GM23338 (cell line): ENCODE measurements around the gene TXLNG. TPM values are rescaled to one million over a fixed set of nuclear protein-coding genes. Genes with fewer than 3 reads are reported as not detected.
A peak's percentile ranks its signal among the peaks of the same experiment; 100 is the strongest.

Source experiments
- ATAC-seq: fragments of 200-7000 bp; cut with Tn5 transposase; 3 replicates; pipeline ENCODE4 v1.9.1; 2020
- DNase-seq: peaks from one replicate; pipeline ENCODE4 v3.0.0-alpha.2; 2015; ENCODE audit warnings: low spot score
- H2AFZ ChIP-seq: fragments of 200-600 bp; sonication (generic); 2 replicates; pipeline ENCODE4 v1.8.0; 2016; ENCODE audit warnings: antibody characterized with exemption, mild to moderate bottlenecking, moderate library complexity
- H3F3A ChIP-seq: fragments of 200-600 bp; sonication (generic); replicated peaks from 2 replicates; pipeline ENCODE4 v1.8.0; 2017; ENCODE audit warnings: antibody characterized with exemption, mixed run types, low read depth
- H3K27ac ChIP-seq: fragments of 200-600 bp; sonication (generic); 2 replicates; pipeline ENCODE4 v1.6.1; 2016; ENCODE audit warnings: low read depth
- H3K27me3 ChIP-seq: fragments of 200-600 bp; sonication (generic); 2 replicates; pipeline ENCODE4 v1.8.0; 2016; ENCODE audit warnings: mild to moderate bottlenecking, mixed run types, moderate library complexity; ENCODE audit not compliant: insufficient read depth
- H3K36me3 ChIP-seq: fragments of 200-600 bp; sonication (generic); 2 replicates; pipeline ENCODE4 v1.8.0; 2016; ENCODE audit warnings: mild to moderate bottlenecking; ENCODE audit not compliant: insufficient read depth
- H3K4me1 ChIP-seq: fragments of 200-600 bp; sonication (generic); 2 replicates; pipeline ENCODE4 v1.8.0; 2016; ENCODE audit warnings: mild to moderate bottlenecking, moderate library complexity; ENCODE audit not compliant: insufficient read depth
- H3K4me2 ChIP-seq: fragments of 200-600 bp; sonication (generic); 2 replicates; pipeline ENCODE4 v1.7.1; 2017; ENCODE audit warnings: mixed run types
- H3K4me3 ChIP-seq: fragments of 200-600 bp; sonication (generic); 2 replicates; pipeline ENCODE4 v1.6.1; 2016; ENCODE audit warnings: mixed run types
- H3K79me2 ChIP-seq: fragments of 200-600 bp; sonication (generic); replicated peaks from 2 replicates; pipeline ENCODE4 v1.8.0; 2017; ENCODE audit warnings: mild to moderate bottlenecking; ENCODE audit not compliant: insufficient read depth
- H3K9me2 ChIP-seq: fragments of 200-600 bp; sonication (generic); 2 replicates; pipeline ENCODE4 v1.8.0; 2017; ENCODE audit not compliant: insufficient read depth
- H4K20me1 ChIP-seq: fragments of 200-600 bp; sonication (generic); replicated peaks from 2 replicates; pipeline ENCODE4 v1.8.0; 2017; ENCODE audit warnings: mild to moderate bottlenecking; ENCODE audit not compliant: insufficient read depth
- H3K27ac Mint-ChIP-seq: 2 replicates; pipeline ENCODE4 v1.8.0; 2020; ENCODE audit warnings: inconsistent platforms, mild to moderate bottlenecking, moderate library complexity, mixed read lengths
- H3K27me3 Mint-ChIP-seq: 3 replicates; pipeline ENCODE4 v1.8.0; 2022; ENCODE audit warnings: low read depth, mild to moderate bottlenecking, moderate library complexity, mixed read lengths, inconsistent platforms; ENCODE audit not compliant: insufficient read depth, poor library complexity
- H3K36me3 Mint-ChIP-seq: 3 replicates; pipeline ENCODE4 v1.8.0; 2021; ENCODE audit warnings: low read depth, mild to moderate bottlenecking, inconsistent platforms, moderate library complexity, mixed read lengths
- H3K4me1 Mint-ChIP-seq: 3 replicates; pipeline ENCODE4 v1.8.0; 2020; ENCODE audit warnings: mild to moderate bottlenecking, inconsistent platforms, mixed read lengths
- H3K4me3 Mint-ChIP-seq: 3 replicates; pipeline ENCODE4 v1.8.0; 2021; ENCODE audit warnings: moderate library complexity, mild to moderate bottlenecking, inconsistent platforms, mixed read lengths
- H3K9me3 Mint-ChIP-seq: 3 replicates; pipeline ENCODE4 v1.8.0; 2020; ENCODE audit warnings: moderate library complexity, mild to moderate bottlenecking, inconsistent platforms, mixed read lengths
- EZH2 ChIP-seq: fragments of 200-600 bp; sonication (generic); IDR thresholded peaks from one replicate; pipeline ENCODE4 v1.8.0; 2017; ENCODE audit warnings: antibody characterized with exemption, mild to moderate bottlenecking, low read depth; ENCODE audit not compliant: unreplicated experiment
- POLR2AphosphoS5 ChIP-seq: IDR thresholded peaks from 2 replicates; pipeline ENCODE4 v1.6.1; 2016; ENCODE audit warnings: antibody characterized with exemption, low read depth
- ZNF331 ChIP-seq: fragments of 250-450 bp; sonication (Bioruptor Pico); IDR thresholded peaks from 2 replicates; pipeline ENCODE4 v1.5.0; 2020; ENCODE audit warnings: low read depth, mild to moderate bottlenecking, moderate library complexity
- polyA plus RNA-seq: library from polyadenylated mRNA; unstranded; fragments of >200 nt; fragmentation: Nextera tagmentation; extraction: Ambion mirVana; gene quantifications from 2 replicates; pipeline ENCODE4 v1.2.1, GENCODE V29; 2016
- total RNA-seq: library from RNA; depleted of rRNA; stranded (reverse); fragments of >200 nt; shearing (Covaris generic); gene quantifications from 2 replicates; pipeline ENCODE4 v1.2.3, GENCODE V29; 2014
- TF ChIP-seq, protein P1 (sequence below), 2 experiments: fragments of 200-600 bp in 1 of 2; sonication (generic) in 1 of 2; conservative IDR thresholded peaks; 2 replicates each; pipeline versions ENCODE4 v1.5.1 to v1.6.1; 2016 to 2017; ENCODE audit warnings: antibody characterized with exemption in 2 of 2, low read depth in 2 of 2, mild to moderate bottlenecking in 2 of 2, moderate library complexity in 1 of 2
- TF ChIP-seq, protein P2 (sequence below): IDR thresholded peaks from 2 replicates; pipeline ENCODE4 v1.6.1; 2016; ENCODE audit warnings: antibody characterized with exemption
- TF ChIP-seq, protein P3 (sequence below): IDR thresholded peaks from one replicate; pipeline ENCODE4 v1.6.1; 2018; ENCODE audit warnings: antibody characterized with exemption; ENCODE audit not compliant: unreplicated experiment
- TF ChIP-seq, protein P4 (sequence below): fragments of 250-450 bp; sonication (Bioruptor Pico); IDR thresholded peaks from 2 replicates; pipeline ENCODE4 v1.5.0; 2020; ENCODE audit warnings: mild to moderate bottlenecking, moderate library complexity

Gene TXLNG
- total and polyA plus RNA-seq, 2 experiments from 2014 or later = 45.3 to 48.4 TPM

DNA sequence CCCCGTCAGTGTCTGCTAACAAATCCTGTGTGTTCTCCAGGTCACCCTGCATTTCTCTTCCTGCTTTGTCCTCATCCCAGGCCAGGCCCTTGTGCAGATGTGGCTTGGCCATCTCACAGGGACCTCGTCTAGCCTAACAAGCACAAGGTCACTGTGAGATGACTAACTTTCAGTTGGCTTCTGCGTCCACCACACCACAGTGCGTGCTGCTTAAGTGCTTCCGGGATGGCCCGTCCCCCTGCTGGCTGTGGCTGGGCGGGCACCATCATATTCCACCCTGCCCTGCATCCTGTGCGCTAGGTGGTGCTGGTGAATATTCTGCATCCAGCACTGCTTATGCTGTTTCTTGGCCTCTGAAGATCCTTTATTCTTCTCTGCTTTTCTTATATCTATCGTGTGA, 50.1 kb downstream of the TXLNG start:
- H3K27me3 Mint-ChIP-seq = peaks cover 8% of the 10 kb centered on the region
- H3K27ac ChIP-seq = no peak overlapping the region
- no peaks in the 10 kb centered on the region; the same call in 1 of the 2 replicates for H4K20me1 ChIP-seq
- peaks cover 86% of the 10 kb centered on the region for H3K36me3 Mint-ChIP-seq
- no peak overlapping the region for H3K27ac Mint-ChIP-seq
- no peaks in the 10 kb centered on the region for H3K27me3 ChIP-seq
- peaks cover 31% of the 10 kb centered on the region for H3K4me1 Mint-ChIP-seq
- H3K9me3 Mint-ChIP-seq = no peaks in the 10 kb centered on the region
- H3K4me2 ChIP-seq = no peak overlapping the region
- H3K36me3 ChIP-seq = peaks cover 16% of the 10 kb centered on the region
- H3K4me1 ChIP-seq = peaks cover 11% of the 10 kb centered on the region; the same call in 1 of the 2 replicates
- H3K4me3 Mint-ChIP-seq = no peak overlapping the region
- no peak overlapping the region for H2AFZ ChIP-seq
- peaks cover 6% of the 10 kb centered on the region; the same call in 1 of the 2 replicates for H3F3A ChIP-seq
- TF ChIP-seq, protein P1, sequence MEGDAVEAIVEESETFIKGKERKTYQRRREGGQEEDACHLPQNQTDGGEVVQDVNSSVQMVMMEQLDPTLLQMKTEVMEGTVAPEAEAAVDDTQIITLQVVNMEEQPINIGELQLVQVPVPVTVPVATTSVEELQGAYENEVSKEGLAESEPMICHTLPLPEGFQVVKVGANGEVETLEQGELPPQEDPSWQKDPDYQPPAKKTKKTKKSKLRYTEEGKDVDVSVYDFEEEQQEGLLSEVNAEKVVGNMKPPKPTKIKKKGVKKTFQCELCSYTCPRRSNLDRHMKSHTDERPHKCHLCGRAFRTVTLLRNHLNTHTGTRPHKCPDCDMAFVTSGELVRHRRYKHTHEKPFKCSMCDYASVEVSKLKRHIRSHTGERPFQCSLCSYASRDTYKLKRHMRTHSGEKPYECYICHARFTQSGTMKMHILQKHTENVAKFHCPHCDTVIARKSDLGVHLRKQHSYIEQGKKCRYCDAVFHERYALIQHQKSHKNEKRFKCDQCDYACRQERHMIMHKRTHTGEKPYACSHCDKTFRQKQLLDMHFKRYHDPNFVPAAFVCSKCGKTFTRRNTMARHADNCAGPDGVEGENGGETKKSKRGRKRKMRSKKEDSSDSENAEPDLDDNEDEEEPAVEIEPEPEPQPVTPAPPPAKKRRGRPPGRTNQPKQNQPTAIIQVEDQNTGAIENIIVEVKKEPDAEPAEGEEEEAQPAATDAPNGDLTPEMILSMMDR (conservative IDR thresholded peaks at IDR 0.05; ENCODE audit: low read depth in 2 of 2) = peak; percentile 48 to 62
- TF ChIP-seq EZH2 = no peak
- TF ChIP-seq POLR2AphosphoS5 = no peak
- TF ChIP-seq ZNF331 (CRISPR knock-in tag) = no peak
- TF ChIP-seq, protein P2, sequence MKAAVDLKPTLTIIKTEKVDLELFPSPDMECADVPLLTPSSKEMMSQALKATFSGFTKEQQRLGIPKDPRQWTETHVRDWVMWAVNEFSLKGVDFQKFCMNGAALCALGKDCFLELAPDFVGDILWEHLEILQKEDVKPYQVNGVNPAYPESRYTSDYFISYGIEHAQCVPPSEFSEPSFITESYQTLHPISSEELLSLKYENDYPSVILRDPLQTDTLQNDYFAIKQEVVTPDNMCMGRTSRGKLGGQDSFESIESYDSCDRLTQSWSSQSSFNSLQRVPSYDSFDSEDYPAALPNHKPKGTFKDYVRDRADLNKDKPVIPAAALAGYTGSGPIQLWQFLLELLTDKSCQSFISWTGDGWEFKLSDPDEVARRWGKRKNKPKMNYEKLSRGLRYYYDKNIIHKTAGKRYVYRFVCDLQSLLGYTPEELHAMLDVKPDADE = no peak
- TF ChIP-seq, protein P3, sequence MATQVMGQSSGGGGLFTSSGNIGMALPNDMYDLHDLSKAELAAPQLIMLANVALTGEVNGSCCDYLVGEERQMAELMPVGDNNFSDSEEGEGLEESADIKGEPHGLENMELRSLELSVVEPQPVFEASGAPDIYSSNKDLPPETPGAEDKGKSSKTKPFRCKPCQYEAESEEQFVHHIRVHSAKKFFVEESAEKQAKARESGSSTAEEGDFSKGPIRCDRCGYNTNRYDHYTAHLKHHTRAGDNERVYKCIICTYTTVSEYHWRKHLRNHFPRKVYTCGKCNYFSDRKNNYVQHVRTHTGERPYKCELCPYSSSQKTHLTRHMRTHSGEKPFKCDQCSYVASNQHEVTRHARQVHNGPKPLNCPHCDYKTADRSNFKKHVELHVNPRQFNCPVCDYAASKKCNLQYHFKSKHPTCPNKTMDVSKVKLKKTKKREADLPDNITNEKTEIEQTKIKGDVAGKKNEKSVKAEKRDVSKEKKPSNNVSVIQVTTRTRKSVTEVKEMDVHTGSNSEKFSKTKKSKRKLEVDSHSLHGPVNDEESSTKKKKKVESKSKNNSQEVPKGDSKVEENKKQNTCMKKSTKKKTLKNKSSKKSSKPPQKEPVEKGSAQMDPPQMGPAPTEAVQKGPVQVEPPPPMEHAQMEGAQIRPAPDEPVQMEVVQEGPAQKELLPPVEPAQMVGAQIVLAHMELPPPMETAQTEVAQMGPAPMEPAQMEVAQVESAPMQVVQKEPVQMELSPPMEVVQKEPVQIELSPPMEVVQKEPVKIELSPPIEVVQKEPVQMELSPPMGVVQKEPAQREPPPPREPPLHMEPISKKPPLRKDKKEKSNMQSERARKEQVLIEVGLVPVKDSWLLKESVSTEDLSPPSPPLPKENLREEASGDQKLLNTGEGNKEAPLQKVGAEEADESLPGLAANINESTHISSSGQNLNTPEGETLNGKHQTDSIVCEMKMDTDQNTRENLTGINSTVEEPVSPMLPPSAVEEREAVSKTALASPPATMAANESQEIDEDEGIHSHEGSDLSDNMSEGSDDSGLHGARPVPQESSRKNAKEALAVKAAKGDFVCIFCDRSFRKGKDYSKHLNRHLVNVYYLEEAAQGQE = no peak
- TF ChIP-seq, protein P4, sequence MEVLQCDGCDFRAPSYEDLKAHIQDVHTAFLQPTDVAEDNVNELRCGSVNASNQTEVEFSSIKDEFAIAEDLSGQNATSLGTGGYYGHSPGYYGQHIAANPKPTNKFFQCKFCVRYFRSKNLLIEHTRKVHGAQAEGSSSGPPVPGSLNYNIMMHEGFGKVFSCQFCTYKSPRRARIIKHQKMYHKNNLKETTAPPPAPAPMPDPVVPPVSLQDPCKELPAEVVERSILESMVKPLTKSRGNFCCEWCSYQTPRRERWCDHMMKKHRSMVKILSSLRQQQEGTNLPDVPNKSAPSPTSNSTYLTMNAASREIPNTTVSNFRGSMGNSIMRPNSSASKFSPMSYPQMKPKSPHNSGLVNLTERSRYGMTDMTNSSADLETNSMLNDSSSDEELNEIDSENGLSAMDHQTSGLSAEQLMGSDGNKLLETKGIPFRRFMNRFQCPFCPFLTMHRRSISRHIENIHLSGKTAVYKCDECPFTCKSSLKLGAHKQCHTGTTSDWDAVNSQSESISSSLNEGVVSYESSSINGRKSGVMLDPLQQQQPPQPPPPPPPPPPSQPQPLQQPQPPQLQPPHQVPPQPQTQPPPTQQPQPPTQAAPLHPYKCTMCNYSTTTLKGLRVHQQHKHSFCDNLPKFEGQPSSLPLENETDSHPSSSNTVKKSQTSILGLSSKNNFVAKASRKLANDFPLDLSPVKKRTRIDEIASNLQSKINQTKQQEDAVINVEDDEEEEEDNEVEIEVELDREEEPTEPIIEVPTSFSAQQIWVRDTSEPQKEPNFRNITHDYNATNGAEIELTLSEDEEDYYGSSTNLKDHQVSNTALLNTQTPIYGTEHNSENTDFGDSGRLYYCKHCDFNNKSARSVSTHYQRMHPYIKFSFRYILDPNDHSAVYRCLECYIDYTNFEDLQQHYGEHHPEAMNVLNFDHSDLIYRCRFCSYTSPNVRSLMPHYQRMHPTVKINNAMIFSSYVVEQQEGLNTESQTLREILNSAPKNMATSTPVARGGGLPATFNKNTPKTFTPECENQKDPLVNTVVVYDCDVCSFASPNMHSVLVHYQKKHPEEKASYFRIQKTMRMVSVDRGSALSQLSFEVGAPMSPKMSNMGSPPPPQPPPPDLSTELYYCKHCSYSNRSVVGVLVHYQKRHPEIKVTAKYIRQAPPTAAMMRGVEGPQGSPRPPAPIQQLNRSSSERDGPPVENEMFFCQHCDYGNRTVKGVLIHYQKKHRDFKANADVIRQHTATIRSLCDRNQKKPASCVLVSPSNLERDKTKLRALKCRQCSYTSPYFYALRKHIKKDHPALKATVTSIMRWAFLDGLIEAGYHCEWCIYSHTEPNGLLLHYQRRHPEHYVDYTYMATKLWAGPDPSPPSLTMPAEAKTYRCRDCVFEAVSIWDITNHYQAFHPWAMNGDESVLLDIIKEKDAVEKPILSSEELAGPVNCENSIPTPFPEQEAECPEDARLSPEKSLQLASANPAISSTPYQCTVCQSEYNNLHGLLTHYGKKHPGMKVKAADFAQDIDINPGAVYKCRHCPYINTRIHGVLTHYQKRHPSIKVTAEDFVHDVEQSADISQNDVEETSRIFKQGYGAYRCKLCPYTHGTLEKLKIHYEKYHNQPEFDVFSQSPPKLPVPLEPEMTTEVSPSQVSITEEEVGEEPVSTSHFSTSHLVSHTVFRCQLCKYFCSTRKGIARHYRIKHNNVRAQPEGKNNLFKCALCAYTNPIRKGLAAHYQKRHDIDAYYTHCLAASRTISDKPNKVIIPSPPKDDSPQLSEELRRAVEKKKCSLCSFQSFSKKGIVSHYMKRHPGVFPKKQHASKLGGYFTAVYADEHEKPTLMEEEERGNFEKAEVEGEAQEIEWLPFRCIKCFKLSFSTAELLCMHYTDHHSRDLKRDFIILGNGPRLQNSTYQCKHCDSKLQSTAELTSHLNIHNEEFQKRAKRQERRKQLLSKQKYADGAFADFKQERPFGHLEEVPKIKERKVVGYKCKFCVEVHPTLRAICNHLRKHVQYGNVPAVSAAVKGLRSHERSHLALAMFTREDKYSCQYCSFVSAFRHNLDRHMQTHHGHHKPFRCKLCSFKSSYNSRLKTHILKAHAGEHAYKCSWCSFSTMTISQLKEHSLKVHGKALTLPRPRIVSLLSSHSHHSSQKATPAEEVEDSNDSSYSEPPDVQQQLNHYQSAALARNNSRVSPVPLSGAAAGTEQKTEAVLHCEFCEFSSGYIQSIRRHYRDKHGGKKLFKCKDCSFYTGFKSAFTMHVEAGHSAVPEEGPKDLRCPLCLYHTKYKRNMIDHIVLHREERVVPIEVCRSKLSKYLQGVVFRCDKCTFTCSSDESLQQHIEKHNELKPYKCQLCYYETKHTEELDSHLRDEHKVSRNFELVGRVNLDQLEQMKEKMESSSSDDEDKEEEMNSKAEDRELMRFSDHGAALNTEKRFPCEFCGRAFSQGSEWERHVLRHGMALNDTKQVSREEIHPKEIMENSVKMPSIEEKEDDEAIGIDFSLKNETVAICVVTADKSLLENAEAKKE (CRISPR knock-in tag) = no peak
- no peaks in the 10 kb centered on the region for H3K79me2 ChIP-seq
- DNase-seq (peak; percentile 49), ATAC-seq (peak; percentile 88)
- H3K4me3 ChIP-seq = no peak overlapping the region
- no peaks in the 10 kb centered on the region for H3K9me2 ChIP-seq
